ENCODE results near the gene GAPVD1. TPM values are rescaled to one million over a fixed set of nuclear protein-coding genes. Genes with fewer than 3 reads are reported as not detected.
A peak's percentile ranks its signal among the peaks of the same experiment; 100 is the strongest.
"Not testable (repeated sequence)": the region's sequence is repeated elsewhere in the genome, so short reads cannot be mapped to it uniquely, and the experiment has no call there.

GAPVD1 gene, protein sequence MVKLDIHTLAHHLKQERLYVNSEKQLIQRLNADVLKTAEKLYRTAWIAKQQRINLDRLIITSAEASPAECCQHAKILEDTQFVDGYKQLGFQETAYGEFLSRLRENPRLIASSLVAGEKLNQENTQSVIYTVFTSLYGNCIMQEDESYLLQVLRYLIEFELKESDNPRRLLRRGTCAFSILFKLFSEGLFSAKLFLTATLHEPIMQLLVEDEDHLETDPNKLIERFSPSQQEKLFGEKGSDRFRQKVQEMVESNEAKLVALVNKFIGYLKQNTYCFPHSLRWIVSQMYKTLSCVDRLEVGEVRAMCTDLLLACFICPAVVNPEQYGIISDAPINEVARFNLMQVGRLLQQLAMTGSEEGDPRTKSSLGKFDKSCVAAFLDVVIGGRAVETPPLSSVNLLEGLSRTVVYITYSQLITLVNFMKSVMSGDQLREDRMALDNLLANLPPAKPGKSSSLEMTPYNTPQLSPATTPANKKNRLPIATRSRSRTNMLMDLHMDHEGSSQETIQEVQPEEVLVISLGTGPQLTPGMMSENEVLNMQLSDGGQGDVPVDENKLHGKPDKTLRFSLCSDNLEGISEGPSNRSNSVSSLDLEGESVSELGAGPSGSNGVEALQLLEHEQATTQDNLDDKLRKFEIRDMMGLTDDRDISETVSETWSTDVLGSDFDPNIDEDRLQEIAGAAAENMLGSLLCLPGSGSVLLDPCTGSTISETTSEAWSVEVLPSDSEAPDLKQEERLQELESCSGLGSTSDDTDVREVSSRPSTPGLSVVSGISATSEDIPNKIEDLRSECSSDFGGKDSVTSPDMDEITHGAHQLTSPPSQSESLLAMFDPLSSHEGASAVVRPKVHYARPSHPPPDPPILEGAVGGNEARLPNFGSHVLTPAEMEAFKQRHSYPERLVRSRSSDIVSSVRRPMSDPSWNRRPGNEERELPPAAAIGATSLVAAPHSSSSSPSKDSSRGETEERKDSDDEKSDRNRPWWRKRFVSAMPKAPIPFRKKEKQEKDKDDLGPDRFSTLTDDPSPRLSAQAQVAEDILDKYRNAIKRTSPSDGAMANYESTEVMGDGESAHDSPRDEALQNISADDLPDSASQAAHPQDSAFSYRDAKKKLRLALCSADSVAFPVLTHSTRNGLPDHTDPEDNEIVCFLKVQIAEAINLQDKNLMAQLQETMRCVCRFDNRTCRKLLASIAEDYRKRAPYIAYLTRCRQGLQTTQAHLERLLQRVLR (N-terminal part only)
- 10 to 100 TPM; 38.1 to 40.0 TPM for total RNA-seq

DNA sequence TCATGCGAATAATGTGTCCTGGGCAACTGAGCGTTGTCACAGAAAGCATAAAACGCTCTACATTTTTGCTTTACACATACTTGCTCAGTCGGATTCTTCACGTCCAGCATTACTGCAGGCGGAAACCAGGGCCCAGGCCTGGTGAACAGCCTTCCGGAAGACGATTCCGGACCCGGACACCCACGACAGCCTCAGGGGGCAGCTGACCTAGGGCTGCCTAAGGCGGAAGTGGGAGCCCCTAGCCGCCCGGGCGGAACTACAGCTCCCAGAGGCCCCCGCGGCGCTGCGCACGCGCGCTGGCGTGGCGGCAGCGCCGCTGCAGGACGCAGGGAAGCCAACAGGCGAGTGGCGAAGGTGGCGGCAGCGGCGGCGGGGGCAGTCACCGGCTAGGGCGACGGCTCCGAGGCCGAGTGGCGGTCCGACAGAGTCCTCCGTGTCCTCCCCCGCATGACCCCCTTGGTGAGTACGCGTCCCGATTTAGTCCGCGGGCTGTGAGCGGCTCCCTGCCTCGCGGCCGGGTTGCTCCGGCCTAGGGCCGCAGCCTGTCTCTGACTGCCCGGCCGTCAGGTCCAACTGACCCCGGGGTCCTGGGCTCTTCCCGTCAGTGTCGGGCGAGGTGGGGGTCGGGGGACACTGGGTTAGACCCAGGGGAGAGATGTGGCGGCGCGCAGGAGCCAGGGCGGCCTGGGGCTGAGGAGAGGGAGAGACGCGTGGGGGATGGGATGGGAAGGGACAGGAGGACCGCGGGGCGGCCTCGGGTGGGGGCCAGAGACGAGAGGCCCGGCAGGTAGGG, at the start of gene GAPVD1:
TSS of gene GAPVD1 (plus strand) at position 326 of the 793 bp plus-strand sequence. CDS start 37,096 bp downstream, outside the sequence.
- H3K9me3 Mint-ChIP-seq = no peaks in the 10 kb centered on the region
- H3K27me3 Mint-ChIP-seq (ENCODE audit: low read depth) = no peaks in the 10 kb centered on the region
- intact Hi-C loops (cut with micrococcal nuclease) = loop anchor here (1.0 to 5.0 kb wide), 6 partner anchors 20 to 399 kb away; partner anchors contain the start of genes ARPC5L, HSPA5, RABEPK and RPL35
- DNase-seq = peak; percentile 90
- H3K27ac Mint-ChIP-seq = peak within 1 kb of the TSS; percentile 86
- CTCF ChIA-PET = interaction anchor here (0.6 to 1.5 kb wide), 3 partner anchors 9 to 404 kb away, joined by 3 to 4 read pairs (median 3); no protein-coding TSS in a partner anchor
- peaks cover 12% of the 10 kb centered on the region for H3K36me3 Mint-ChIP-seq (ENCODE audit: low read depth)
- H3K4me1 Mint-ChIP-seq (ENCODE audit: low read depth) = peaks cover 31% of the 10 kb centered on the region
- peak within 1 kb of the TSS; percentile 98 for H3K4me3 Mint-ChIP-seq

DNA sequence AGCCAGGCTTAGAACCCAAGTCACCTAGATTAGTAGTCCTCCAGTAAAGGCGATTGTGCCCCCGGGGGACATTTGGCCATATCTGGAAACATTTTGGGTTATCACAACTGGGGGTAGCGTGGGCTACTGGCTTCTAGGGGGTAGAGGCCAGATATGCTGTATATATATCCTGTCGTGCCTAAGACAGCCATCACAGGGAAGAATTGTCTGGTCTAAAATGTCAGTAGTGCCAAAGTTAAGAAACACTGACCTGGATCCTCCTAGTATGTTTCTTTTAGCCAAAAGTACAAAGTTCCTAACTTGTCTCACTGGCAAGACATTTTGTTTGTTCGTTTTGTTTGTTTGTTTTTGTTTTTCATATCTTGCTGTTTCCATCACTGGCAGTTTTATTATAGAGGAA, 47.4 kb upstream of the GAPVD1 start:
- Mint-ChIP-seq H3K36me3 (ENCODE audit: low read depth) (peaks cover 27% of the 10 kb centered on the region), H3K27ac (no peak overlapping the region), H3K9me3 (no peaks in the 10 kb centered on the region), H3K27me3 (ENCODE audit: low read depth) (no peaks in the 10 kb centered on the region), H3K4me3 (no peak overlapping the region), H3K4me1 (ENCODE audit: low read depth) (no peaks in the 10 kb centered on the region)
- CTCF ChIA-PET = no interaction called here
- intact Hi-C loops (cut with micrococcal nuclease) = no loop called here
- DNase-seq = no peak

DNA sequence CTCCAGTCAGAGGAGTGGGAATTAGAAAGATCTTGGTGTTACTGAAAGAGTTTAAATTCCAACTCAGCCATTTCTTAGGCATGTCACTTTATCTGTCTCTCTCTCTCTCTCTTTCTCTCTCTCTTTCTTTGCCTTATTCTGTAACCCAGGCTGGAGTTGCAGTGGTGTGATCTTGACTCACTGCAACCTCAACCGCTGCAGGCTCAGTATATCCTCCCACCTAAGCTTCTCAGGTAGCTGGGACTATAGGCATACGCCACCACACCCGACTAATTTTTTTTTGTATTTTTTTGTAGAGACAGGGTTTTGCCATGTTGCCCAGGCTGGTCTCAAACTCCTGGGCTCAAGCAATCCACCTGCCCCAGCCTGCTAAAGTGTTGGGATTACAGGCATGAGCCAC, 43.0 kb upstream of the GAPVD1 start:
- Mint-ChIP-seq H3K9me3 (no peaks in the 10 kb centered on the region), H3K27ac (no peak overlapping the region)
- CTCF ChIA-PET = no interaction called here

DNA sequence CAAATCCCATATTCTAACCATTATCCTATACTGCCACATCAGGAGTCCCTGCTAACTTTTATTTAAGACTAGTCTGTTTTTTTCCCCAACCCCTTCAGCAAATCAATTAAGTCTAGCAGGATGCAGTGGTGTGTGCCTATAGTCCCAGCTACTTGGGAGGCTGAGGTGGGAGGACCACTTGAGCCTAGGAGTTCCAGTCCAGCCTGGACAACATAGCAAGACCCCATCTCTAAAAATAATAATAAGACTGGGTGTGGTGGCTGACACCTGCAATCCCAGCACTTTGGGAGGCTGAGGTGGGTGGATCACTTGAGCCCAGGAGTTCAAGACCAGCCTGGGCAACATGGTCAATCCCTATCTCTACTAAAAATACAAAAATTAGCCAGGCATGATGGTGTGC, 36.8 kb upstream of the GAPVD1 start:
- H3K9me3 Mint-ChIP-seq; intact Hi-C loops (cut with micrococcal nuclease); H3K4me3 Mint-ChIP-seq; H3K4me1 Mint-ChIP-seq (ENCODE audit: low read depth); H3K27ac Mint-ChIP-seq; DNase-seq; H3K27me3 Mint-ChIP-seq (ENCODE audit: low read depth); CTCF ChIA-PET: not testable (repeated sequence)
- H3K36me3 Mint-ChIP-seq (ENCODE audit: low read depth) = peaks cover 19% of the 10 kb centered on the region

More for the DNA sequence above, 43.0 kb upstream of the GAPVD1 start:
- H3K27me3 Mint-ChIP-seq (ENCODE audit: low read depth) = no peaks in the 10 kb centered on the region
- H3K36me3 Mint-ChIP-seq (ENCODE audit: low read depth) = peaks cover 25% of the 10 kb centered on the region
- H3K4me1 Mint-ChIP-seq (ENCODE audit: low read depth) = no peaks in the 10 kb centered on the region
- intact Hi-C loops (cut with micrococcal nuclease) = no loop called here
- DNase-seq = no peak
- H3K4me3 Mint-ChIP-seq = no peak overlapping the region

DNA sequence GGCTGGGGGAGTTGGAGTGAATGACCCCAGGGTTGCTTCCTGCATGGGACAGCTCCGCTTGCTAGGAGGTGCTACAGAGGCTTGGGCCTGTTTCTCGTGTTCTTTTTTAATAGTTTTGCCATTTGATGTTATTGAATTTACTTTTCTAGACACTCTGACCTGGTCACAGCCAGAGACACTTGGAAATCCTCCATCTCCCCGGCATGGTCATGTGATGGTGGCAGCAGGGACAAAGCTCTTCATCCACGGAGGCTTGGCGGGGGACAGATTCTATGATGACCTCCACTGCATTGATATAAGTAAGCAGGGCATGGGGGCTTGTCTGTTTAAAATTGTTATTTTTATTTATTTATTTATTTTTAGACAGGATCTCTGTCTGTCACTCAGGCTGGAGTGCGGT, 33.9 kb upstream of the GAPVD1 start:
- CTCF ChIA-PET = no interaction called here
- no peak overlapping the region for H3K4me3 Mint-ChIP-seq
- no peaks in the 10 kb centered on the region for H3K9me3 Mint-ChIP-seq
- no peaks in the 10 kb centered on the region for H3K4me1 Mint-ChIP-seq (ENCODE audit: low read depth)
- H3K36me3 Mint-ChIP-seq (ENCODE audit: low read depth) = peaks cover 14% of the 10 kb centered on the region
- intact Hi-C loops (cut with micrococcal nuclease) = no loop called here
- H3K27ac Mint-ChIP-seq = no peak overlapping the region
- H3K27me3 Mint-ChIP-seq (ENCODE audit: low read depth) = no peaks in the 10 kb centered on the region
- DNase-seq = no peak

DNA sequence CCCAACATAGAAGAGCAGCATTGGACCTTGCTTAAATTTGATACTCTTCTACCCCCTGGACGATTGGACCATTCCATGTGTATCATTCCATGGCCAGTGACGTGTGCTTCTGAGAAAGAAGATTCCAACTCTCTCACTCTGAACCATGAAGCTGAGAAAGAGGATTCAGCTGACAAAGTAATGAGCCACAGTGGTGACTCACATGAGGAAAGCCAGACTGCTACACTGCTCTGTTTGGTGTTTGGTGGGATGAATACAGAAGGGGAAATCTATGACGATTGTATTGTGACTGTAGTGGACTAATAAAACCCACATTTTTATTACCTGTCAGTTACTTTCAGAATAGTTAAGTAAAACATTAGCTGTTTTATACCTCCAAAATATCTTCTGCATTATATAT, 27.9 kb upstream of the GAPVD1 start:
- CTCF ChIA-PET = interaction anchor here (0.6 kb wide), 1 partner anchor 533 kb away, joined by 3 read pairs; no protein-coding TSS in a partner anchor
- no peaks in the 10 kb centered on the region for H3K9me3 Mint-ChIP-seq
- no peaks in the 10 kb centered on the region for H3K27me3 Mint-ChIP-seq (ENCODE audit: low read depth)
- intact Hi-C loops (cut with micrococcal nuclease) = no loop called here
- H3K36me3 Mint-ChIP-seq (ENCODE audit: low read depth) = peaks cover 44% of the 10 kb centered on the region
- H3K4me3 Mint-ChIP-seq = no peak overlapping the region
- peaks cover 37% of the 10 kb centered on the region for H3K4me1 Mint-ChIP-seq (ENCODE audit: low read depth)
- peak overlapping the region; percentile 2 for H3K27ac Mint-ChIP-seq
- DNase-seq = no peak

DNA sequence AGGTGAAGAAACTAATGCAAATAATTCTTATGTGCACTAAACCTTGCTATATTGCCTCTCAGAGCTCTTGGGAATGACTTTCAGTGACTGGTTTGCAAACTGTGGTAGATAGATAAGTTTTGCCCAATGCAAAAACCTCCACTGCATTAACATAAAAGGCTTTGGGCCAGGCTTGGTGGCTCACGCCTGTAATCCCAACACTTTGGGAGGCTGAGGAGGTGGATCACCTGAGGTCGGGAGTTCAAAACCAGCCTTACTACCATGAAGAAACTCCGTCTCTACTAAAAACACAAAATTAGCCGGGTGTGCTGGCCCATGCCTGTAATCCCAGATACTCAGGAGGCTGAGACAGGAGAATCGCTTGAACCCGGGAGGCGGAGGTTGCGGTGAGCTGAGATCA, 27.5 kb upstream of the GAPVD1 start:
- CTCF ChIA-PET = interaction anchor here (0.6 kb wide), 1 partner anchor 533 kb away, joined by 3 read pairs; no protein-coding TSS in a partner anchor
- H3K27ac Mint-ChIP-seq; DNase-seq; H3K9me3 Mint-ChIP-seq; H3K27me3 Mint-ChIP-seq (ENCODE audit: low read depth); intact Hi-C loops (cut with micrococcal nuclease); H3K4me3 Mint-ChIP-seq: not testable (repeated sequence)
- H3K36me3 Mint-ChIP-seq (ENCODE audit: low read depth) = peaks cover 48% of the 10 kb centered on the region
- peaks cover 41% of the 10 kb centered on the region for H3K4me1 Mint-ChIP-seq (ENCODE audit: low read depth)

DNA sequence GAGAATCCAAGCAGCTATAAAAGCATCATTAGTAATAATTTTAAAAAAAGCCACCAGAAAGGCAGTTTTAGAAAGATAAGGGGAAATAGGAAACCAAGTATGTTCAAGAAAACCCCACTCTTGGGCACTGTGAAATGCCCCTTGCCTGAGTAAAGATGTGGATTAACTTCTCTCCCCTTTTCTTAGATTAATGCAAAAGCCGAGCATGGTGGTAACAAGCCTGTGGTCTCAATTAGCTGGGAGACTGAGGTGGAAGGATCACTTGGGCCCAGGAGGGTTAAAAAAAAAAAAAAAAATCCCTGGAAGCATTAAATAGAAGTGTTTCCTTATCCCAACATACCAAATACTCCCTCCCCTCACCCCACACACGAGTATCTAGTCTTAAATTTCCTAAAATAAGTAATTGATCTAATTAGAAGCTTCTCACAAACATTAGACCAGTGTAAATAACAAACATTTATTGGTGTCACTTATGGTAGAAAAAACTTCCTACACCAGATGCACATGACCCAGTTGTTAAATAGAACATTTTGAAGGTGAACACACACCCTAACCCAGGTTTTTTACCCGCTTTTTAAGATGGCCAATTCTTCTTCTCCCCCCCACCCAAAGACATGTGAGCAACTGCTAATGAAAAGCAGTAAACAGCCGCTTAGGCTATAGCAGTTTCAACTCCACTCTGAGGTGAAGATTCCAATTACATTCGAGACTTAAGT, 25.7 kb upstream of the GAPVD1 start:
- CTCF ChIA-PET = interaction anchor here (0.6 to 0.9 kb wide), 3 partner anchors 47 to 136 kb away, joined by 3 to 5 read pairs (median 3); no protein-coding TSS in a partner anchor
- H3K4me1 Mint-ChIP-seq (ENCODE audit: low read depth) = peaks cover 44% of the 10 kb centered on the region
- H3K9me3 Mint-ChIP-seq = no peaks in the 10 kb centered on the region
- peak overlapping the region; percentile 25 for H3K4me3 Mint-ChIP-seq
- intact Hi-C loops (cut with micrococcal nuclease) = no loop called here
- no peak for DNase-seq
- peaks cover 64% of the 10 kb centered on the region for H3K36me3 Mint-ChIP-seq (ENCODE audit: low read depth)
- H3K27ac Mint-ChIP-seq = peak overlapping the region; percentile 79
- no peaks in the 10 kb centered on the region for H3K27me3 Mint-ChIP-seq (ENCODE audit: low read depth)

DNA sequence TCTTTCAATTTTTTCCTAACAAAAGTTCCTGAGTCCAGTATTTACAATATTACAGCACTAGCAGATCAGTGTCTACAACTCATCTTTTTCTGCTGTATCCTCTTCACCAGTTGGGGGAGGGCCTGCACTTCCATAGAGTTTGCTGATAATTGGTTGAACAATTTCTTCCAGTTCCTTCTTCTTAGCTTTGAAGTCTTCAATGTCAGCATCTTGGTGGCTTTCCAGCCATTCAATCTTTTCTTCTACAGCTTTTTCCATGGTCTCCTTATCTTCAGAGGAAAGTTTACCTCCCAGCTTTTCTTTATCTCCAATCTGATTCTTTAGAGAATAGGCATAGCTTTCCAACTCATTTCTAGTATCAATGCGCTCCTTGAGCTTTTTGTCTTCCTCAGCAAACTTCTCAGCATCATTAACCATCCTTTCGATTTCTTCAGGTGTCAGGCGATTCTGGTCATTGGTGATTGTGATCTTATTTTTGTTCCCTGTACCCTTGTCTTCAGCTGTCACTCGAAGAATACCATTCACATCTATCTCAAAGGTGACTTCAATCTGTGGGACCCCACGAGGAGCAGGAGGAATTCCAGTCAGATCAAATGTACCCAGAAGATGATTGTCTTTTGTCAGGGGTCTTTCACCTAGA, 25.0 kb upstream of the GAPVD1 start:
- Mint-ChIP-seq H3K4me1 (ENCODE audit: low read depth) (peaks cover 44% of the 10 kb centered on the region), H3K27ac (peak overlapping the region; percentile 79), H3K4me3 (peak overlapping the region; percentile 25), H3K36me3 (ENCODE audit: low read depth) (peaks cover 68% of the 10 kb centered on the region)
- H3K27me3 Mint-ChIP-seq (ENCODE audit: low read depth); intact Hi-C loops (cut with micrococcal nuclease); H3K9me3 Mint-ChIP-seq: not testable (repeated sequence)
- DNase-seq = peak; percentile 33
- CTCF ChIA-PET = interaction anchor here (0.6 to 0.9 kb wide), 3 partner anchors 46 to 357 kb away, joined by 3 to 5 read pairs (median 3); no protein-coding TSS in a partner anchor

DNA sequence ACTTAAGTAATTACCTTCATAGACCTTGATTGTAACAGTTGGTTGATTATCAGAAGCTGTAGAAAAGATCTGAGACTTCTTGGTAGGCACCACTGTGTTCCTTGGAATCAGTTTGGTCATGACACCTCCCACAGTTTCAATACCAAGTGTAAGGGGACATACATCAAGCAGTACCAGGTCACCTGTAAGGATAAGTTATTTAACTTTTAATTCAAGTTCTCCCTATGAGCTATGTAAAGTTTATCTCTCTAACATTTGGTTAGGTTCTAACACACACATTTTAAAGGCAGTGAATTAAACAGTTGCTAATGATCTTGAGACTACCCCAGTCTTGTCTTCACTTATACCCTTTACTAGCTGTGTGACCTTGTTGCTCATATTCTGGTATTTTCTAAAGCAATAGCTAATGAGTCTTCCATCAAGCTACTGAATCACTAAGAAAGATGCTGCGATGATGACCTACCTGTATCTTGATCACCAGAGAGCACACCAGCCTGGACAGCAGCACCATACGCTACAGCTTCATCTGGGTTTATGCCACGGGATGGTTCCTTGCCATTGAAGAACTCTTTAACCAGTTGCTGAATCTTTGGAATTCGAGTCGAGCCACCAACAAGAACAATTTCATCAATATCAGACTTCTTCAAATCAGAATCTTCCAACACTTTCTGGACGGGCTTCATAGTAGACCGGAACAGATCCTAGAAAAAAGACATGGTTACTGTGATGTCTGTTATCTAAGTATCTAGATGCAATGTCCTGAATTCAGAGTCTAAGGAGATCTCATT, 23.3 kb upstream of the GAPVD1 start:
- intact Hi-C loops (cut with micrococcal nuclease) = no loop called here
- Mint-ChIP-seq H3K4me3 (peak overlapping the region; percentile 95), H3K36me3 (ENCODE audit: low read depth) (peaks cover 69% of the 10 kb centered on the region), H3K9me3 (no peaks in the 10 kb centered on the region), H3K27me3 (ENCODE audit: low read depth) (peaks cover 2% of the 10 kb centered on the region), H3K4me1 (ENCODE audit: low read depth) (peaks cover 52% of the 10 kb centered on the region), H3K27ac (peak overlapping the region; percentile 99)
- CTCF ChIA-PET = no interaction called here
- no peak for DNase-seq

All from activated naive CD4-positive, alpha-beta T cell treated with anti-CD3 and anti-CD28 coated beads for 36 hours (primary cell).